ENCODE results near the gene HIVEP1.
A peak's percentile ranks its signal among the peaks of the same experiment; 100 is the strongest.

The HIVEP1 gene

DNA sequence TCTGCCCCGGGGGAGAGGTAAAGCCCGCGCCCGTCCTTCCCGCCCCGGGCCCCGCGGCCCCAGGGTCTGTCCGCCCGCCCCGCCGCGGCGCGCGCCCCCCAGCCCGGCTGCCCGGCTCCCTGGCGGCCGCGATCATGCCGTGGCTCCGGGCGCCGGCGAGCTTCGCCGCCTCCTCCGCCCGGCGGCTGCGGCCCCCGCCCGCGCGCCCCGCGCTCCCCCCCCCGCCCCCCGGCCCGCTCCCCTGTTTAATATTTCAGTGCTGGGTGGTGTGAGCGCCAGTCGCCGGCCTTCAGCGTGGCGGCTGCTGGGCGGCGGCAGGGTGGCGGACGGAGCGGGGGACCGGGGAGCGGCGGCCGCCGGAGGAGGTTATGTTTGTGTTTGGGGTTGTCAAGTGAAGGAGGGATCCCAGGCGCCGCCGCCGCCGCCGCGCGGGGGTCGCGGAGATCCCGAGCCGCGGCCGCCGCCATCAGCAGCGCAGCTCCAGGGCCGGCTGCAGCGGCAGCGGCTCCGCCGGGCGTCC is at the start of gene HIVEP1:
TSS of gene HIVEP1 (plus strand) at position 275 of the 520 bp plus-strand sequence. CDS start 3,317 bp downstream, outside the sequence.
- peak; percentile 39 for DNase-seq

DNA sequence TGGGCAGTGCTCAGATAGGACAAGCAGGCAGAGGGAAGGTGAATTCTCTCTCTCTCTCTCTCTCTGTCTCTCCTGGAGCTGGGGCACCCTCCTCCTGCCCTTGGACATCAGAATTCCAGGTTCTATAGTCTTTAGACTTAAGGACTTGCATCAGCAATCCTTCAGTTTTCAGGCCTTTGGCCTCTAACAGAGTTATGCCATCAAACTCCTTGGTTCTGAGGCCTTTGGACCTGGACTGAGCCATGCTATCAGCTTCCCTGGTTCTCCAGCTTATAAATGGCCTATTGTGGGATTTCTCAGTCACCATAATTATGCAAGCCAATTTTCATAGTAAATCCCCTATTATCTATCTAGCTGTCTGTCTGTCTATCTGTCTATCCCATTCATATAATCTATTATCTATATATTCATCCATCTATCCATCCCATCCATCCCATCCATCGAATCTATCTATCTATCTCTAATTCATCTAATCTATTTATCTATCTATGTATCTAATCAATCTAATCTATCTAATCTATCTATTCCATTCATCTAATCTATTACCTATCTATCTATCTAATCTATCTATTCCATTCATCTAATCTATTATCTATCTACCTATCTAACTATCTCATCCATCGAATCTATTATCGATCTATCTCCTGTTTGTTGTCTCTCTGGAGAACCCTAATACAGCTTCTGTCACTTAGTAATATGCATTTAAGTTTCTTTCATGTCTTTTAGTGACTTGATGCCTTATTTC is 48.2 kb upstream of the HIVEP1 start:
- DNase-seq: no peak

DNA sequence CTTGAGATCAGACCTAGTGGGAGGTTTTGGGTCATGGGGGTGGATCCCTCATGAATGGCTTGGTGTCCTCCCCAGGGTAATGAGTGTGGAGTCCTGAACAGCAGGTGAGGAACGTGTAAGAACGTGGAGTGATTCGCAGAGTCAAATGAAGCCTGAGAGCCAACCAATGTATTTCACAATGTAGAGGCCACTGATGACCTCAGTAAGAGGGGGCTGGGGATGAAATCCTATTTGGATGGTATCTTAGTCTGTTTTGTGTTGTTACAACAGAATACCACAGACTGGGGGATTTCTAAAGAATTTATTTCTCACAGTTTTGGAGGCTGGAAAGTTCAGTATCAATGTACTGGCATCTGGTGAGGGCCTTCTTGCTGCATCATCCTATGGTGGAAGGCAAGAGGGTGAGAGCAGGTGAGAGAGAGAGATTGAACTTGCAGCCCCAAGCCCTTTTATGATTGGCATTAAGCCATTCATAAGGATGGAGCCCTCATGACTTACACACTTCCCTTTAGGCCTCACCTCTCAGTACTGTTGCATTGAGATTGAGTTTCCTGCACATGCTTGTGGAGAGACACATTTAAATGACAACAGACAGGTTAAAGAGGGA is 47.3 kb upstream of the HIVEP1 start:
- DNase-seq: no peak

DNA sequence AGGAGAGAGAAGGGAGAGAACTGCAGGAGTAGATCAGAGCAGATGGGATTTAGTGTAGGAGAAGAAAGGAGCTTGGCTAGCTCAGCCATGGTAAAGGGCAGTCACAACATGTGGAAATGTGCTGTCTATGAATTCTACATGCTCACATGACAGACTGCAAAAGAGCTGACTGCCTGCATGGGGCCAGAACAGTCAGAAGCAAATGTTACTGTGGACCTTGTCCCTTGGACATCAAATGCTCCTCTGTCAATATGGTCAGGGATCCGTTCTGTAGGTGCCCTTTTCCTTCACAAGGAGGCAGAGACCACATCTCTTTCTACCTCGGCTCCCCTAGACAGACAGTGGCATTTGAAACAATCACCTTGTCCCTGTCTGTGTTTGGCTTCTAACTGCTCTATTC is 46.6 kb upstream of the HIVEP1 start:
- no peak for DNase-seq

DNA sequence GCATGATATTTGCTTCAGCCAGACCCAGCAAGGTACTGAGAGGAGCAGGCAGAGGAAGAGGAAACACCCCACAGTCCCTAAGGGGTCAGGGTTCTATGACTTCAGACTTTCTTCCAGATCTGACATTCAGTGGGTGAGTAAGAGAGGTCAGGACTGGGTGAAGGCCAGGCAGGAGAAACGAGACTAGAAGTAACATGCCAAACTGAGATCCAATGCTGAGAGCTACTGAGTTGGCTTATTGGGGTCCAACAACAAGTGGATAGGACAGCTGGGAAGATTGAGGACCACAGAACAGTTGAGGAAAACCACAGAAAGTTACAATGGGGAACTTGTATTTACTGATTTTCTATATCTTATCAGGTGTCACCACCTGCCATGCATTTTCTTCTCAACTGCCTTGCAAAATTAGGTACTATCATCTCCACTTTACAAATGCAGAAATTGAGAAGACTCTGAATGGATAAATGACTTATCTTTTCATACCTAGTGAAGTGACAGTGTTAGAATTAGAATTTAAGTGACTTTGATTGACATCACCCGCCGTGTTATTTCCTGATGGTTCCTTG is 43.8 kb upstream of the HIVEP1 start:
- no peak for DNase-seq

DNA sequence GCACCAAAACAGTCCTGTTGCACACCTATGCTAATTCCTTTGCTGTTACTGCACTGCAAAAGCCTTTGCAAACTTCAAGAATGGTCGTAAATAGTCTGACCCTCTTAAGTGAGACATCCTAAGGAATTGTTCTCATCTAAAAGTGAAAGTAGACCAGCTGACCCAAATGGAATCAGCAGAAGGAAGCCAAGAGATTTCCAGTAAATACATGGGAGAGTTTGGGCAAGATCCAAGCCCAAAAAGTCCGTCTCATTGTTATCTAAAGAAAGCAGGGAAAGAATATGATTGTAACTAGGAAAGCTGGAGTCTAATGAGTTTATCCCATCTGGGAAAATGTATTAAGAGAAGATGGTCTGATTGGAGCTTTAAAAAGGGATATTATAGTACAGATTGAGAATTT is 43.0 kb upstream of the HIVEP1 start:
- DNase-seq: no peak

DNA sequence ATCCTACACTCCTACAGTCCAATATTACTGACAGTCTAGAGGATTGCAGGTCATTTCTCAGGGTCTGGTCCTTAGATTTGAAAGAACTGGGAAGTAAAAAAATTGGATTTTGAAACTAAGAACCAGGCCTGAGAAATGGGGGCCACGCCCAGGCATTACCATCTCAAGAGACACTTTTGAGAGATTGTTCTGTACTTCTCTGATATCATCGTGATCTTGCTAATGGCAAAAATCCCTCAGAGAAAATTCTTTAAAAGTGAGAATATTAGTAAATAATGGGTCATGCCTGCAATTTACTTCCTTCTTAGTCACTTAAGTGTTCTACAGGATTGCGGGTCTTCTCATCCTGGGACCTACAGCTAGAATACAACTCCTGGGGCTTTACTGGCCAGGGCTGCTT is 42.0 kb upstream of the HIVEP1 start:
- DNase-seq: no peak

DNA sequence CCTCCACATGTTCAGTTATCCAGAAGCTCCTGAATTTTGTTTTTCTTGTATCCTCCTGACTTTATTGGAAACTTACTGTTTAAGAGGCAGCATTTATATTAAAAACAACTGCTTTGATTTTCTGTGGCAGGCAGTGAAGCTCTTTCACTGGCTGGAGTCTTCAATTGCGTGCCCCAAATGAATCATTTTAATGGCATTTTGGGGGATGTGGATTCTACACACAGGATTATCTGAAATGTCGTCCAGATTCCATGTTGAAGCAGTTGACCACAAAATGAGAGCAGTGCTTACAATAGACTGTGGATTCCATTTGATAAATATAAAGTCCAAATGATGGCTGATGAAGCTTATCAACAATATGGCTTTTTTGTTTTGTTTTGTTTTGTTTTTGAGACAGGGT is 41.0 kb upstream of the HIVEP1 start:
- DNase-seq: no peak

DNA sequence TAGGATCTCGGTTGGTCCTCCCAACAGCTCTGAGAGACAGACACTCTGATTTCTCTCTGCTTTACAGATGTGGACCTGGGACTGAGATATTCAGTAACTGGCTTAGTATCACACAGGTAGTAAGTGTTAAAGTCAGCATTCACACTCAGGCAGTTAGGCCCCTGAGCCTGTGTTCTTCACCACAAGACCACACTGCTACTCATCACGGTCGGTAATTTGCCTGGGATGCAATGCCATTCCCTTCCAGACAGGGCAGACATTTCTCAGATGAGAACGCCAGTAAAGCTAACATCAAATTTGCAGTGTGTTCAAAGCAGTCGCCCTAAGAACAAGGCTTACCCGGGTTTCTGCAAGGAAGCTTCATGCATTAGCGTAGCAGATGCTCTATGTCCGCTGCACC is 39.8 kb upstream of the HIVEP1 start:
- no peak for DNase-seq

DNA sequence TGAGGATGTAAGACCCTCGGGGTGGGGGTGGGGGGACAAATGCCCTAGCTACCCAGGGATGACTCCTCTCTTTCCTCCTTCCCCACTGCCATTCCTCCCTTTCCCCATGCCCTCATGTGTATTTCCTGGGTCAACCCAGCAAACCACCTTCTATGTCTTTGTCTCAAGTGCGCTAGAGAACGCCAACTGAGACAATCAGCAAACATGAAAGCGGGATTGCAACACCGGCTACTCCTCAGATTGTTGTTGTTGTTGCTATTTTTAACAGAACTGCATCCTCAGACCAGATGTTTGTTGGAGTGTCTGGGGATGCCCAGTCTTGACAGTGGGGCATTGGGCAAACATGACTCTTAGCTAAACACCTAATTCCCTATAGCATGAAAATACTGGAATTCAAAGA is 39.3 kb upstream of the HIVEP1 start:
- no peak for DNase-seq

DNA sequence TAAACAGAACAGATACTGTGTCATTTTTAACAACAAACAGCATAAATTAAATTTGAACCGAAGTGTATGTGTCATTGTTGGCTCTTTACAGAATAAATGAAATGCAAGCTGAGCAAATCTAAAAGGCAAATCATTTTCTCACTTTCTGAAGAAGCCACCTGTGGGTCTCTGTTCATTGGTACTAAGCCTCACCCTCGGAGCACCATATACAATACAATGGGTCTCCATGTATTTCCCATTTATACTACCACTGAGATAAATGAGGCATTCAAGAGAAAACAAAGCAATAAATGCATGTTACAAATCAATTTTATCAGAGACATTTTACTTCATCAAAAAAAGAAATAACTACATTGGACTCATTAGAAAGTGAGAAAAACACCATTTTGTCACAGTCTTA is 38.9 kb upstream of the HIVEP1 start:
- no peak for DNase-seq

DNA sequence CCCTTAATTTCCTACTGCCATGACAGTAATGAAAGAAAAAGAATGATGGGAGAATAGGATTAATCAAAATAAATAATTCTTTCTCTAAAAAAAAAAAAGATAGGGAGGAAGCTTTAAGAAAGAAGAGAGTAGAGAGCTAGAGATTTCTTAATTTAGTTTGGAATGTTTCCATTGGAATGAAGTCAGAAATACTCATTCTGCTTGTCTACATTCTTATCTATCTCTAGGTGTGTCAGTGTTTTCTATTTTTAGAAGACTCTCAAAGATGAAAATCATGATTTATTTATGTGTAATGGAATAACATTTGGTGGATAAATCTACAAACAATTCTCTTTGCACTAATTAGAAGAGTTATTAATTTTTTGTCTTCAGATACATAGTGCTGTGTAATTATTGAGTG is 38.0 kb upstream of the HIVEP1 start:
- no peak for DNase-seq

DNA sequence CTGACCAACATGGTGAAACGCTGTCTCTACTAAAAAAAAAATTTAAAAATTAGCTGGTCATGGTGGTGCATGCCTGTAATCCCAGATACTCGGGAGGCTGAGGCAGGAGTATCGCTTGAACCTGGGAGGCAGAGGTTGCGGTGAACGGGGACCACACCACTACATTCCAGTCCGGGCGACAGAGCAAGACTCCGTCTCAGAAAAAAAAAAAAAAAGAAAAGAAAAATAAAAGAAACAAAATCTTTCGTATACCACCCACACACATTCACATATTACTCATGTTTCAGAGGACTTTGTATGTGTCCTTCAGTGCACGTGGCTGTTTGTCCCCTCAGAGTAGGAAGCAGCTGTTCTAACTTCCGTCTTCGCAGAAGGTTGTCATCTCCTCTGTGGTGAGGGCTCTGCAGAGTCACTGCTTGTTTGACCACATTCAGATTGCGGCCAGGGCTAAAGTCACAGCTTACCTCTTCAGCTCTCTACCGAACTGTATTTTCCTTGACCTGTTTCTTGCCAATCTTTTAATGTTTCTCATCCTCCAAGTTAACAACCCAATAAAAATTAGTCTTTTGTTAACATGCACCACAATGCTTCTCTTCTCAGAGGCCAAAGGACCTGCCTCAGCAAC is 36.6 kb upstream of the HIVEP1 start:
- DNase-seq: no peak

DNA sequence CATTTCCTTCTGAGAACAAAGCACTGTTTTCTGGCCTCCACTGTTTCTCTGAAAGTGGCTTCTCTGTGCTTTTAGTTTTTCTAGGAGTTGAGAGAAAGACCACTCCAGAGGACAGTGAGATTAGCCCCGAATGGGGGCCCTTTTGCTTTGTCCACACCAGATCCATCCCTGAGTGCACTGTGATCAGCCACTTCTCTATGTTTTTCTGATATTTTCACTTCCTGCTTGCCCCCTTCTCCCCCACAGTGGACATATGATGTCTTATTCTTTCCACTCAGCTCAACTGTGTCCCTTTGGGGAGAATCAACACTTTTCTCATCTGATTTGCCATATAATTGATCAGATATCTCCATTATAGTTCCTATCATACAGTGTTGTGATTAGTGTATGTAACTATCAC is 35.6 kb upstream of the HIVEP1 start:
- DNase-seq: no peak

DNA sequence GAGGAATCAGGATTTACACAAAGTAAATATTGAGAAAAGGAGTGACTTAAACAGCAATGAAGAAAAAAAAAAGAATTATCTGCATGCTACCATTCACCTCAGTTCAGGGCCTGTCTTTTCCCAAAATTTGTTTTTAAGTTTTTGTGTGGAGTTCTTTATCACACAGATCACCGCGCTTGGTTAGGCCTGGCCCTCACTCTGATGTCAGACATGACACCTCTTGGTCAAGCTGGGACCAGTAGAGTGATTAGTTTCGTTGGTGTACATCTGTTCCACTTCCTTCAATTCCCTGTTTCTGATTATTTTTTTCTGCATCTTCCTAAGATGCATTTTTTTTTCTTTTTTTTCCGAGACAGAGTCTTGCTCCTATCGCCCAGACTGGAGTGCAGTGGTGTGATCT is 34.9 kb upstream of the HIVEP1 start:
- no peak for DNase-seq

DNA sequence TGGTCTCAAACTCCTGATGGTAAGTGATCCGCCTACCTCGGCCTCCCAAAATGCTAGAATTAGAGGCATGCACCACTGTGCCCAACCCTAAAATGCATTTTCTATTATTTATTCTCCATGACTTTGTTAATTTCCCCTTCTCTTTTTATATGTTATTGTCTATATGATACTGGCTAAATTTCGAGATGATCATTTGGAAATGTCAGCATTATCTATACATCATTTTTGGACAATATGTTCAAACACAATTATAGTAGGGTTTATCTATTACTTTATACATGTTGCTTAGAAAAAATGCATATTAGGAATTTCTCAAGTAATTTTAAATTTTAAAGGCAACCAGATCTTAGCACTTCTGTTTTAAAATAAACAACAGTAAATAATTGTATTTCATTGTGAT is 34.4 kb upstream of the HIVEP1 start:
- no peak for DNase-seq

DNA sequence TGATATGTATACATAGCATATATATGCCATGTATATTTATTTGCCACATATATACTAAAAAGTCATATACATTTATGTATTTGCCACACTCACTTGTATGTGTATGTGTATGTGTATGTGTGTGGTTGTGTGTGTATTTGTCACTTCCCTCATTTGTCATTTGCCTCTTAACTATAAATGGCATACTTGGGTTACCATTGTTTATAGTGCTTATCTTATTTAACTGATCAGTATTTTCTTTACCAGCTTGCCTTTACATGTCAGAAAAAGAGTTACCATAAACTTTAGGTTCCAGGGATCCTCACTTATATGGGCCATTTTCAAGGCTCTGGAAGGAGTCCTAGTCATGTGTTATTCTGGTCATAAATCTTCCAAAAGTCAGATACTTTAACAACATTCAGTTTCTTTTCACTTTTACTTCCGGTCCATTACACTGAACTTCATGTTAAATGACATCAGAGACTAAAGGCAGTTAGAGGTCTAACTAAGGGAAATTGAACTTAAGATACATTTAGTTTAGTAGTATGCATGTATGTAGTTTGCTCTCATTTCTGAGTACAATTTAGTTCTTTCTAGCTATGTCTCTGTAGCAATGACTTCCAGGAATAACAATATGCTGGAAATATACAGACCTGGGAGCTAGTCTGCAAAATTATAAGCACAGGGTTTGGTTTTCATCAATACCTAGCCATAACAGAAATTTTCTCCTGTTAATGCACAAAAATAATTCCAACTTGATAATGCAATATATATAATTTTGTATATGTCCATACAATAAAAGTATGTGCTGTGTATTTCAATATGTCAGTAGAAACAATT is 33.7 kb upstream of the HIVEP1 start:
- DNase-seq: no peak

DNA sequence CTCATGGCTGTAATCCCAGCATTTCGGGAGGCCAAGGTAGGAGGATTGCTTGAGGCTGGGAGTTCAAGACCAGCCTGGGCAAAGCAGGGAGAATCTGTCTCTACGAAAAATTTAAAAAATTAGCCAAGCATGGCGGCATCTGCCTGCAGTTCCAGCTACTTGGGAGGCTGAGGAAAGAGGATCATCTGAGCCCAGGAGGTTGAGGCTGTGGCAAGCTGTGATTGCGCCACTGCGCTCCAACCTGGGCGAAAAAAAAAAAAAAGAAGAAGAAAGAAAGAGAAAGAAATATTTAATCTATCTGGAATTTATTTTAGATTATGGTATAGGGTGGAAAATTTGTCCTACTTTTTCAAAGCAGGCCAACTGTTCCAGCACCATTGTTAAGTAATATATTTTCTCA is 32.2 kb upstream of the HIVEP1 start:
- no peak for DNase-seq

DNA sequence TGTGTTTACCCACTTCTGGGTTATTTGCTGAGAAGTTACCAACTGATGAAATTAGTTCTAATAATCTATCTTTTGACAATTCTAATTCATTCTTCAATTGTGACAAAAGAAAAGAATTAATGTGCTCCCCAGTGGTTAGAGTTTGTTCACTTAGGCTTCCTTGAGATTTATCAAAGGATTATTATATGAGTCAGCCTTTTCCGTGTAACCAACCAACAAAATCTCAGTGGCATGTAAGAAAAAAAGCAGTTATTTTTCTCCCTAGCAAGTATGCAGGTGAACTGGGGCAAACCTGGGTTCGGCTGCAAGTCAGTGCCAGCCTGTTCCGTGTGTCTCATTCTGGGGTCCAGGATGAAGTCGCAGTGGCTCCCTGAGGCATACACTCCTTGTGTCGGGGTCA is 28.8 kb upstream of the HIVEP1 start:
- DNase-seq: no peak

DNA sequence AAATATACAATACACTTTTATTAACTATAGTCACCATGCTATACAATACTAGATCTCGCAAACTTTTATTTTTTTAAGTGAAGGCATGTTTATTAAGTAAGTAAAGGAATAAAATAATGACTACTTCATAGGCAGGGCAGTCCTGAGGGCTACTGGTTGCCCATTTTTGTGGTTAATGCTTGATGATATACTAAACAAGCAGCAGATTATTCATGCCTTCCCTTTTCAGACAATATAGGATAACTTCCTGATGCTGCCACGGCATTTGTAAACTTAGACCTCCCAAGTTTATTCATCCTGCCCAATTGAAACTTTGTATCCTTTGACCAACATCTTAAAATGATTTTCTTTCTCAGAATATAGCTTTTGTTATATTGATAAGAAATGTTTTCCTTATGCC is 24.7 kb upstream of the HIVEP1 start:
- no peak for DNase-seq

DNA sequence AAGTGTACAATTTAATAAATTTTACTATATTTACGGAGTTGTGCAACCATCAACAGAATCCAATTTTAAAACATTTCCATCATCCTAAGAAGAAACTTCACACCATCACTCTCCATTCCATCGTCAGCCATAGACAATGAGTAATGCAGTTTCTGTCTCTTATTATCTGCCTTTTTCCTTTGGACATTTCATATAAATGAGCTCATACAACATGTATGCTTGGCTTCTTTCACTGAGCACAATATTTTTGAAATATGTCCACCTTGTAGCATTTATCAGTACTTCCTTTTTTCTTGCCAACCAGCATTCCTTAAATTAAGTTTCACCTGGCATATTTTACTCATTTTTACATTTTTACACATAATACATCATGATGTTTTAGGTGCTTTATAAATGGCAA is 22.7 kb upstream of the HIVEP1 start:
- no peak for DNase-seq

DNA sequence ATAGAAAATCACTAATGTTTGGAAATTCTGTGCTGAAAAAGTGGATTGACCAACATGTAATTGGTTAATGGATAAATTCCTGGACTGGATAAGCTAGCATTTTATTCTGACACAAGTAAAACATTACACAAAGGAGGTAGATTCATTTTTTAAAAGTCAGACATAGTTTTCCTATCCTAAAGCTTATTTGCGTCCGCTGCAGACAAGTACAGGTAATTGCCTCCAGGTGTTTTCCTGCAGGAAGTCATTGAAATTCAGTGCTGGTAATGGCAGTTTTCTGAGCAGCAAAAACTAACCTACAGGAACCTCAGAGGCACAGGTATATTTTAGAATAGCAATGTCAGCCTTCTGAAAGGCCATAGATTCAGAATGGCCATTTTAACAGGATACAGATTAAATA is 20.0 kb upstream of the HIVEP1 start:
- DNase-seq: peak; percentile 40

DNA sequence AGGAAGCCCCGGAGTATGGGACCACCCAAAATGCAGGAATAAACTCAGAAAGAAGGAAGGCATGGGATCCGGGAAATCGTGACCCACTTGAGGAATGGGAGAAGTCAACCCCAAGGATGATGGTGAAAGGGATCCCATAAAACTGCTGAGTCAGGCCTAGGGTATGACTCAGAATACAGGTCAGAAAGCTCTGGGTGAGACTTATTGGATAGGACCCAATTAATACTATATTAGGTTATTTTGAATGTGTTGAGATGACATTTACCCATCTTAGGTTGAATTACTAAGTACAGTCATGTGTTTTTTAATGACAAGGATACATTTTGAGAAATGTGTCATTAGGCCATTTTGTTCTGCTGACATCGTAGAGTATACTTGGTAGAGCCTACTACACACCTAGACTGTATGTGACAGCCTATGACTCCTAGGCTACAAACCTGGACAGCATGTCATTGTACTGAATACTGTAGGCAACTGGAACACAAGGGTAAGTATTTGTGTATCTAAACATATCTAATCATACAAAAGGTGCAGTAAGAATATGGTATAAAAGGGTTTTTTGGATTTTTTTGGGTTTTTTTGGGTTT is 17.1 kb upstream of the HIVEP1 start:
- DNase-seq: no peak

All from NCI-H526 treated with DMSO at 0.1 percent for 48 hours (cell line).